Amygdala (tissue), 56 donors: ENCODE measurements around the gene MTFR1L.

Experiments used
- DNase-seq, 56 donors: peaks; one replicate each; lab custom pipeline; 2025; lab: John Stamatoyannopoulos, UW

Gene MTFR1L

GRCh38 chr1:25856856-25857255, 37.1 kb downstream of the MTFR1L start:
- no peak for DNase-seq

- no peak for DNase-seq
Measured at GRCh38 chr1:25858494-25858893, 38.7 kb downstream of the MTFR1L start.

GRCh38 chr1:25858906-25859789, 39.4 kb downstream of the MTFR1L start, which contains the start of gene AUNIP:
Gene AUNIP, minus strand, starts transcription at chr1:25859457. Its CDS starts 100 bp downstream, at chr1:25859357.
- peak in 45 of 56 donors; percentile 13 to 75 (median 52) for DNase-seq

GRCh38 chr1:25861316-25862286, 41.8 kb downstream of the MTFR1L start:
- DNase-seq = no peak

GRCh38 chr1:25862785-25863485, 43.2 kb downstream of the MTFR1L start:
- no peak for DNase-seq

- no peak for DNase-seq
Measured at GRCh38 chr1:25863486-25864262, 43.9 kb downstream of the MTFR1L start.

GRCh38 chr1:25864434-25864833, 44.7 kb downstream of the MTFR1L start:
- no peak for DNase-seq

GRCh38 chr1:25866288-25866687, 46.5 kb downstream of the MTFR1L start:
- DNase-seq = no peak

GRCh38 chr1:25867210-25867991, 47.6 kb downstream of the MTFR1L start:
- DNase-seq = no peak

- no peak for DNase-seq
Measured at GRCh38 chr1:25869909-25870606, 50.3 kb downstream of the MTFR1L start.

GRCh38 chr1:25870614-25871013, 50.9 kb downstream of the MTFR1L start:
- DNase-seq = no peak

- DNase-seq = no peak
Measured at GRCh38 chr1:25871086-25871703, 51.4 kb downstream of the MTFR1L start.

- DNase-seq = no peak
Measured at GRCh38 chr1:25871704-25872494, 52.1 kb downstream of the MTFR1L start.

GRCh38 chr1:25872713-25873112, 53.0 kb downstream of the MTFR1L start:
- no peak for DNase-seq

- DNase-seq = no peak
Measured at GRCh38 chr1:25873120-25873519, 53.4 kb downstream of the MTFR1L start.

GRCh38 chr1:25874209-25874608, 54.5 kb downstream of the MTFR1L start:
- DNase-seq = no peak

GRCh38 chr1:25874635-25875153, 54.9 kb downstream of the MTFR1L start:
- DNase-seq = no peak
